Right hindlimb (tissue), 1 donor: ENCODE results near the gene IGF2BP3.
"Not testable (repeated sequence)": the region's sequence is repeated elsewhere in the genome, so short reads cannot be mapped to it uniquely, and the experiment has no call there.

Experiments used
- DNase-seq: peaks from one replicate; pipeline ENCODE4 v3.0.0-alpha.2; 2018

Gene IGF2BP3

GRCh38 chr7:23470330-23471105, at the start of gene IGF2BP3:
Gene IGF2BP3 (minus strand): TSS chr7:23470491. CDS start chr7:23470110, 381 bp downstream.
- DNase-seq = peak; percentile 97

- DNase-seq = no peak
Measured at GRCh38 chr7:23514755-23515154, 44.5 kb upstream of the IGF2BP3 start.

- not testable (repeated sequence) for DNase-seq
Measured at GRCh38 chr7:23513746-23514145, 43.5 kb upstream of the IGF2BP3 start.

GRCh38 chr7:23494009-23494408, 23.7 kb upstream of the IGF2BP3 start:
- no peak for DNase-seq

GRCh38 chr7:23491502-23491901, 21.2 kb upstream of the IGF2BP3 start:
- DNase-seq = no peak

- DNase-seq = peak; percentile 83
Measured at GRCh38 chr7:23490357-23491135, 20.3 kb upstream of the IGF2BP3 start.

GRCh38 chr7:23488714-23489113, 18.4 kb upstream of the IGF2BP3 start:
- DNase-seq = not testable (repeated sequence)

- no peak for DNase-seq
Measured at GRCh38 chr7:23487670-23488069, 17.4 kb upstream of the IGF2BP3 start.

- no peak for DNase-seq
Measured at GRCh38 chr7:23486002-23486773, 15.9 kb upstream of the IGF2BP3 start.

- no peak for DNase-seq
Measured at GRCh38 chr7:23482686-23483085, 12.4 kb upstream of the IGF2BP3 start.

- no peak for DNase-seq
Measured at GRCh38 chr7:23477962-23478866, 7.9 kb upstream of the IGF2BP3 start.

GRCh38 chr7:23477157-23477499, 6.8 kb upstream of the IGF2BP3 start:
- DNase-seq = no peak

GRCh38 chr7:23476286-23477156, 6.2 kb upstream of the IGF2BP3 start:
- DNase-seq = no peak

- no peak for DNase-seq
Measured at GRCh38 chr7:23475576-23475839, 5.2 kb upstream of the IGF2BP3 start.

- no peak for DNase-seq
Measured at GRCh38 chr7:23474829-23475575, 4.7 kb upstream of the IGF2BP3 start.

- peak; percentile 99 for DNase-seq
Measured at GRCh38 chr7:23474094-23474828, 4.0 kb upstream of the IGF2BP3 start.

GRCh38 chr7:23473844-23474093, 3.5 kb upstream of the IGF2BP3 start:
- no peak for DNase-seq

GRCh38 chr7:23472956-23473843, 2.9 kb upstream of the IGF2BP3 start:
- peak; percentile 49 for DNase-seq

GRCh38 chr7:23472556-23472955, 2.3 kb upstream of the IGF2BP3 start:
- no peak for DNase-seq
